Measurements from ENCODE around the gene SNX27. TPM values are rescaled to one million over a fixed set of nuclear protein-coding genes. Genes with fewer than 3 reads are reported as not detected.

Gene SNX27
- total RNA-seq, 1 donor from 2014 or later, result 15.6 TPM

- DNase-seq (ENCODE audit: low spot score), result no peak
- no peak for ATAC-seq
These were observed 89.7 kb downstream of the SNX27 start for GRCh38 chr1:151701515-151701914.

- DNase-seq (ENCODE audit: low spot score) (peak; percentile 35), ATAC-seq (no peak)
These were observed 91.1 kb downstream of the SNX27 start for GRCh38 chr1:151702936-151703335.

GRCh38 chr1:151703813-151704212 lies 92.0 kb downstream of the SNX27 start:
- ATAC-seq (no peak), DNase-seq (ENCODE audit: low spot score) (no peak)

GRCh38 chr1:151704246-151704645 lies 92.4 kb downstream of the SNX27 start:
- DNase-seq (ENCODE audit: low spot score) (no peak), ATAC-seq (no peak)

GRCh38 chr1:151705146-151705545 lies 93.3 kb downstream of the SNX27 start:
- no peak for ATAC-seq
- DNase-seq (ENCODE audit: low spot score), result no peak

GRCh38 chr1:151705753-151706463 lies 94.1 kb downstream of the SNX27 start:
- no peak for ATAC-seq
- DNase-seq (ENCODE audit: low spot score), result no peak

- no peak for ATAC-seq
- DNase-seq (ENCODE audit: low spot score), result no peak
These were observed 94.9 kb downstream of the SNX27 start for GRCh38 chr1:151706464-151707415.

- no peak for DNase-seq (ENCODE audit: low spot score)
- no peak for ATAC-seq
These were observed 95.8 kb downstream of the SNX27 start for GRCh38 chr1:151707541-151708065.

- DNase-seq (ENCODE audit: low spot score) (no peak), ATAC-seq (no peak)
These were observed 97.0 kb downstream of the SNX27 start for GRCh38 chr1:151708891-151709290.

- ATAC-seq (no peak), DNase-seq (ENCODE audit: low spot score) (no peak)
These were observed 98.5 kb downstream of the SNX27 start for GRCh38 chr1:151710187-151710840.

GRCh38 chr1:151711044-151711800 lies 99.4 kb downstream of the SNX27 start:
- no peak for DNase-seq (ENCODE audit: low spot score)
- no peak for ATAC-seq

- ATAC-seq (no peak), DNase-seq (ENCODE audit: low spot score) (no peak)
These were observed 100.1 kb downstream of the SNX27 start for GRCh38 chr1:151711951-151712350.

- DNase-seq (ENCODE audit: low spot score) (no peak), ATAC-seq (peak; percentile 15)
These were observed 101.2 kb downstream of the SNX27 start for GRCh38 chr1:151713044-151713443.

GRCh38 chr1:151713874-151714273 lies 102.0 kb downstream of the SNX27 start:
- ATAC-seq, result no peak
- no peak for DNase-seq (ENCODE audit: low spot score)

GRCh38 chr1:151714820-151715725 lies 103.2 kb downstream of the SNX27 start:
- DNase-seq (ENCODE audit: low spot score) (no peak), ATAC-seq (no peak)

- no peak for ATAC-seq
- no peak for DNase-seq (ENCODE audit: low spot score)
These were observed 104.0 kb downstream of the SNX27 start for GRCh38 chr1:151715726-151716404.

GRCh38 chr1:151716405-151716762 lies 104.5 kb downstream of the SNX27 start:
- DNase-seq (ENCODE audit: low spot score) (no peak), ATAC-seq (no peak)

GRCh38 chr1:151716771-151717631 lies 105.2 kb downstream of the SNX27 start, which contains the start of gene CELF3:
TSS of gene CELF3 (minus strand) at chr1:151716803. CDS start at chr1:151716020, 783 bp downstream.
- DNase-seq (ENCODE audit: low spot score) (no peak), ATAC-seq (no peak)

Measured in left lobe of liver (tissue), 2 donors.